SK-N-SH (cell line): ENCODE results near the gene TRAFD1. TPM values are rescaled to one million over a fixed set of nuclear protein-coding genes. Genes with fewer than 3 reads are reported as not detected.

Source experiments
- CTCF ChIA-PET: fragments of 300-600, 350-600 bp; formaldehyde crosslinking; extraction: SDS; loops from one replicate; lab custom pipeline; 2021; lab: Yijun Ruan, JAX
- POLR2A ChIA-PET: fragments of 350-600 bp; sonication (Branson Sonifier 250); formaldehyde crosslinking; extraction: SDS; loops from one replicate; lab custom pipeline; 2020; ENCODE audit warnings: antibody characterized with exemption, inconsistent platforms; lab: Yijun Ruan, JAX
- DNase-seq: peaks from one replicate; pipeline ENCODE4 v3.0.0; 2012
- H2AFZ ChIP-seq: fragments of 200-600 bp; sonication (generic); 2 replicates; pipeline ENCODE4 v1.8.1; 2016; ENCODE audit warnings: antibody characterized with exemption, mild to moderate bottlenecking, low read depth
- H3F3A ChIP-seq: fragments of 200-600 bp; sonication (generic); replicated peaks from 2 replicates; pipeline ENCODE3; 2016; ENCODE audit warnings: antibody characterized with exemption, mild to moderate bottlenecking; ENCODE audit not compliant: insufficient read depth
- H3K27ac ChIP-seq, 2 experiments: fragments of 200-500 bp in 1 of 2; fragments of 200-600 bp in 1 of 2; sonication (Bioruptor generic) in 1 of 2; sonication (generic), shearing (Covaris generic) in 1 of 2; 2 replicates each; pipeline versions ENCODE4 v1.5.1 to v1.6.1; 2014 to 2016; ENCODE audit warnings: low read depth in 2 of 2, inconsistent platforms in 1 of 2, low read length in 1 of 2, mild to moderate bottlenecking in 1 of 2, mixed read lengths in 1 of 2
- H3K27me3 ChIP-seq: fragments of 200-600 bp; sonication (generic), shearing (Covaris generic); 2 replicates; pipeline ENCODE4 v1.6.1; 2016; ENCODE audit warnings: mixed run types; ENCODE audit not compliant: insufficient read depth
- H3K36me3 ChIP-seq, 2 experiments: fragments of 200-500 bp in 1 of 2; fragments of 200-600 bp in 1 of 2; sonication (Bioruptor generic) in 1 of 2; sonication (generic) in 1 of 2; replicated peaks in 1 of 2; 2 replicates each; pipeline versions ENCODE3 to v1.5.1; 2014 to 2016; ENCODE audit warnings: low read length in 1 of 2, mild to moderate bottlenecking in 1 of 2; ENCODE audit not compliant: insufficient read depth in 2 of 2, control insufficient read depth in 1 of 2
- H3K4me1 ChIP-seq, 2 experiments: fragments of 200-500 bp in 1 of 2; fragments of 200-600 bp in 1 of 2; sonication (Bioruptor generic) in 1 of 2; sonication (generic), shearing (Covaris generic) in 1 of 2; 2 replicates each; pipeline versions ENCODE4 v1.5.1 to v1.6.1; 2014 to 2016; ENCODE audit warnings: low read depth in 1 of 2, low read length in 1 of 2, mixed run types in 1 of 2; ENCODE audit not compliant: insufficient read depth in 2 of 2, control insufficient read depth in 1 of 2
- H3K4me2 ChIP-seq: fragments of 200-600 bp; sonication (generic), shearing (Covaris generic); 2 replicates; pipeline ENCODE4 v1.6.1; 2017; ENCODE audit warnings: mixed run types
- H3K4me3 ChIP-seq, 2 experiments: fragments of 200-500 bp in 1 of 2; fragments of 200-600 bp in 1 of 2; sonication (Bioruptor generic) in 1 of 2; sonication (generic), shearing (Covaris generic) in 1 of 2; 2 replicates each; pipeline versions ENCODE4 v1.5.1 to v1.8.1; 2014 to 2016; ENCODE audit warnings: low read depth in 2 of 2, inconsistent platforms in 1 of 2, low read length in 1 of 2, mild to moderate bottlenecking in 1 of 2, mixed read lengths in 1 of 2, moderate library complexity in 1 of 2
- H3K79me2 ChIP-seq: fragments of 200-600 bp; sonication (generic); 2 replicates; pipeline ENCODE4 v1.8.1; 2017; ENCODE audit warnings: mild to moderate bottlenecking; ENCODE audit not compliant: insufficient read depth
- H3K9ac ChIP-seq: fragments of 200-600 bp; sonication (generic); 2 replicates; pipeline ENCODE4 v1.6.1; 2017; ENCODE audit warnings: mixed run types
- H3K9me2 ChIP-seq: fragments of 200-600 bp; sonication (generic); 2 replicates; pipeline ENCODE4 v1.6.1; 2017; ENCODE audit warnings: mixed run types
- H3K9me3 ChIP-seq: fragments of 200-600 bp; sonication (generic); 2 replicates; pipeline ENCODE4 v1.6.1; 2017; ENCODE audit warnings: mixed run types, mild to moderate bottlenecking, moderate library complexity
- H4K20me1 ChIP-seq: fragments of 200-600 bp; sonication (generic); 2 replicates; pipeline ENCODE4 v1.6.1; 2017; ENCODE audit warnings: mild to moderate bottlenecking, mixed run types; ENCODE audit not compliant: insufficient read depth
- CHD2 ChIP-seq: fragments of 150-350 bp; IDR thresholded peaks from 2 replicates; pipeline ENCODE4 v1.6.1; 2018; ENCODE audit warnings: low read length; ENCODE audit not compliant: partially characterized antibody
- EZH2phosphoT487 ChIP-seq: fragments of 200-600 bp; sonication (generic); IDR thresholded peaks from 2 replicates; pipeline ENCODE4 v1.6.1; 2017; ENCODE audit warnings: low read depth, mixed run types, mild to moderate bottlenecking, antibody characterized with exemption, moderate library complexity, borderline replicate concordance
- FOSL2 ChIP-seq: IDR thresholded peaks from 2 replicates; pipeline ENCODE4 v1.4.0; 2012; ENCODE audit warnings: low read depth, mild to moderate bottlenecking, moderate library complexity, borderline replicate concordance
- FOXM1 ChIP-seq: IDR thresholded peaks from 2 replicates; pipeline ENCODE4 v1.4.0; 2012; ENCODE audit warnings: low read depth, mild to moderate bottlenecking
- GABPA ChIP-seq: IDR thresholded peaks from 2 replicates; pipeline ENCODE4 v1.4.0; 2012; ENCODE audit warnings: low read depth, mild to moderate bottlenecking
- GATA2 ChIP-seq: sonication (generic); formaldehyde crosslinking; IDR thresholded peaks from 2 replicates; pipeline ENCODE4 v1.5.0; 2020; ENCODE audit warnings: mild to moderate bottlenecking, missing genetic modification reagents
- IRF3 ChIP-seq: fragments of 150-350 bp; IDR thresholded peaks from 2 replicates; pipeline ENCODE4 v1.6.1; 2016; ENCODE audit warnings: mild to moderate bottlenecking, low read depth, low read length
- JUND ChIP-seq: IDR thresholded peaks from 2 replicates; pipeline ENCODE4 v1.4.0; 2012
- MAX ChIP-seq: IDR thresholded peaks from 2 replicates; pipeline ENCODE4 v1.4.0; 2012; ENCODE audit warnings: low read depth
- MEF2A ChIP-seq: IDR thresholded peaks from 2 replicates; pipeline ENCODE4 v1.4.0; 2012; ENCODE audit warnings: low read depth, borderline replicate concordance
- MXI1 ChIP-seq: IDR thresholded peaks from 2 replicates; pipeline ENCODE4 v1.6.1; 2012; ENCODE audit warnings: mild to moderate bottlenecking, low read depth, low read length, improper control_type of control experiment
- NFIC ChIP-seq: IDR thresholded peaks from 2 replicates; pipeline ENCODE4 v1.4.0; 2012; ENCODE audit warnings: borderline replicate concordance
- NRF1 ChIP-seq: IDR thresholded peaks from 2 replicates; pipeline ENCODE4 v1.6.1; 2012; ENCODE audit warnings: low read depth, mild to moderate bottlenecking, low read length
- PBX3 ChIP-seq: IDR thresholded peaks from 2 replicates; pipeline ENCODE4; 2012
- POLR2AphosphoS5 ChIP-seq: IDR thresholded peaks from 2 replicates; pipeline ENCODE4 v1.6.1; 2012; ENCODE audit warnings: low read depth, low read length
- RCOR1 ChIP-seq: fragments of 150-350 bp; IDR thresholded peaks from 2 replicates; pipeline ENCODE4 v1.6.1; 2017; ENCODE audit warnings: antibody characterized with exemption, low read length
- RXRA ChIP-seq: IDR thresholded peaks from 2 replicates; pipeline ENCODE4 v1.4.0; 2012; ENCODE audit warnings: low read depth, mild to moderate bottlenecking, borderline replicate concordance
- SIN3A ChIP-seq: IDR thresholded peaks from 2 replicates; pipeline ENCODE4 v1.6.1; 2012; ENCODE audit warnings: low read depth, mild to moderate bottlenecking, low read length, moderate library complexity, borderline replicate concordance
- TCF12 ChIP-seq: IDR thresholded peaks from 2 replicates; pipeline ENCODE4 v1.4.0; 2012
- TEAD4 ChIP-seq: IDR thresholded peaks from 2 replicates; pipeline ENCODE4 v1.4.0; 2012; ENCODE audit warnings: mild to moderate bottlenecking, borderline replicate concordance; ENCODE audit not compliant: insufficient read depth
- USF1 ChIP-seq: IDR thresholded peaks from 2 replicates; pipeline ENCODE4 v1.4.0; 2012; ENCODE audit warnings: low read depth, borderline replicate concordance
- USF2 ChIP-seq: fragments of 150-350 bp; IDR thresholded peaks from 2 replicates; pipeline ENCODE4 v1.6.1; 2017; ENCODE audit warnings: antibody characterized with exemption, low read length, low read depth, borderline replicate concordance
- YY1 ChIP-seq: IDR thresholded peaks from 2 replicates; pipeline ENCODE4 v1.4.0; 2012; ENCODE audit warnings: low read depth, mild to moderate bottlenecking
- WGBS: methylation state at CpG from one replicate; pipeline ENCODE4 v1.1.6; 2017; ENCODE audit warnings: low lambda C conversion rate; 5-methylcytosine and 5-hydroxymethylcytosine counted together
- polyA plus RNA-seq, 3 experiments: library from polyadenylated mRNA; depleted of rRNA; stranded (reverse); fragments of >200 nt; gene quantifications; 2 replicates each; pipeline ENCODE4 v1.2.3, GENCODE V29; 2012

Gene TRAFD1
- polyA plus RNA-seq, 1 of the 3 experiments (the other 2 are of a cell fraction): 12.4 TPM

GRCh38 chr12:112163056-112163455 lies 37.7 kb downstream of the TRAFD1 start:
- no peak overlapping the region for H2AFZ ChIP-seq
- DNase-seq: no peak
- no peaks in the 10 kb centered on the region for H3K27me3 ChIP-seq
- TF ChIP-seq CHD2: no peak
- no peak for TF ChIP-seq YY1
- TF ChIP-seq GATA2 (CRISPR knock-in tag): no peak
- TF ChIP-seq EZH2phosphoT487: no peak
- TF ChIP-seq SIN3A: no peak
- TF ChIP-seq POLR2AphosphoS5: no peak
- TF ChIP-seq USF2: no peak
- no peak for TF ChIP-seq FOSL2
- no peak for TF ChIP-seq NRF1
- TF ChIP-seq MEF2A: no peak
- no peak for TF ChIP-seq USF1
- TF ChIP-seq GABPA: no peak
- no peak for TF ChIP-seq MAX
- H4K20me1 ChIP-seq: no peaks in the 10 kb centered on the region
- no peaks in the 10 kb centered on the region for H3K9me3 ChIP-seq
- WGBS: 95% methylated on average over 4 of the region's 8 CpGs
- no peaks in the 10 kb centered on the region for H3F3A ChIP-seq
- no peak overlapping the region for H3K4me2 ChIP-seq
- ChIA-PET CTCF (no interaction called here), POLR2A (no interaction called here)
- no peaks in the 10 kb centered on the region for H3K79me2 ChIP-seq
- H3K9me2 ChIP-seq: no peaks in the 10 kb centered on the region
- H3K36me3 ChIP-seq: peaks cover 7 to 48% of the 10 kb centered on the region in 2 experiments
- no peak overlapping the region for H3K27ac ChIP-seq
- no peak overlapping the region for H3K4me3 ChIP-seq
- no peaks in the 10 kb centered on the region for H3K4me1 ChIP-seq
- no peak overlapping the region for H3K9ac ChIP-seq

GRCh38 chr12:112163471-112163991 lies 38.2 kb downstream of the TRAFD1 start:
- Histone ChIP-seq H3K36me3 (peaks cover 6 to 50% of the 10 kb centered on the region in 2 experiments), H2AFZ (no peak overlapping the region), H4K20me1 (no peaks in the 10 kb centered on the region), H3K27me3 (no peaks in the 10 kb centered on the region), H3K4me1 (no peaks in the 10 kb centered on the region), H3K4me2 (no peak overlapping the region), H3F3A (no peaks in the 10 kb centered on the region), H3K4me3 (no peak overlapping the region), H3K27ac (no peak overlapping the region), H3K9me2 (no peaks in the 10 kb centered on the region), H3K79me2 (no peaks in the 10 kb centered on the region), H3K9ac (no peak overlapping the region), H3K9me3 (no peaks in the 10 kb centered on the region)
- CTCF ChIA-PET: no interaction called here
- DNase-seq: no peak
- POLR2A ChIA-PET: no interaction called here
- WGBS: 96% methylated on average over 6 of the region's 22 CpGs
- TF ChIP-seq TCF12: no peak
- no peak for TF ChIP-seq SIN3A
- no peak for TF ChIP-seq MEF2A
- TF ChIP-seq RXRA: no peak
- no peak for TF ChIP-seq GATA2 (CRISPR knock-in tag)
- TF ChIP-seq JUND: no peak
- no peak for TF ChIP-seq FOXM1
- no peak for TF ChIP-seq MXI1
- no peak for TF ChIP-seq USF2
- TF ChIP-seq IRF3: no peak
- no peak for TF ChIP-seq RCOR1
- no peak for TF ChIP-seq NFIC
- TF ChIP-seq PBX3: no peak
- TF ChIP-seq POLR2AphosphoS5: no peak
- no peak for TF ChIP-seq TEAD4
- no peak for TF ChIP-seq YY1
- TF ChIP-seq NRF1: no peak
- TF ChIP-seq MAX: no peak
